ENCODE results near the gene STEAP1B. TPM values are rescaled to one million over a fixed set of nuclear protein-coding genes. Genes with fewer than 3 reads are reported as not detected.

The STEAP1B gene
- total RNA-seq, 1 experiment from 2014 or later = 0.27 TPM

DNA sequence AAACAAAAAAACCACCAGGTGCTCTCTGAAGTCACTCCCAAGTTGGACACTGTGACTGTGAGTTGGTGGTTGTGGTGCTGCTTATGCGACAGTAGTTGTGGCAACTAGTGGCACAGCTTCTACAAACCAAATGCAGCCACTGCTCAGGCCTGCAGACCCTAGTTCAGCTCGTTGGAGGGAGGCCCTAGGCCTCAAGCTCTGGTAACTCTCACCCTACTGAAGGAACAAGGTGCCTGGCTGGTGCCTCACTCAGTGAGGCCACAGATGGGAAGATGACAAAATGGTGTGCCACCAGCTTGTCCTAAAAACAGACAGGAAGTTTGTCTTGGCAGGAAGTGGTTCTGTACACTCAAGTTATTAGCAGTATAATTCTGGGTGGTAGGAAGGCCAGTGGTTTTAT is 97.7 kb downstream of the STEAP1B start:
- no TSS peak for BruUV-seq (replicated peaks)
- no peaks in the 10 kb centered on the region for H3K36me3 ChIP-seq (ENCODE audit: control insufficient read depth in 1 of 2, insufficient read depth in 2 of 2, low read length in 2 of 2)
- H2AFZ ChIP-seq (ENCODE audit: low read depth, low read length, poor library complexity, severe bottlenecking) = no peak overlapping the region
- no peak overlapping the region for H3K27ac ChIP-seq (ENCODE audit: low read depth, low read length)
- ChIA-PET CTCF (no interaction called here), POLR2A (no interaction called here), RAD21 (ENCODE audit: low non-redundant PET in 1 of 2, low total read pairs in 2 of 2, uncharacterized antibody in 2 of 2, unreplicated experiment in 2 of 2) (no interaction called here)
- no peaks in the 10 kb centered on the region for H4K20me1 ChIP-seq (ENCODE audit: insufficient read depth)
- H3K4me2 ChIP-seq (ENCODE audit: low read length) = no peak overlapping the region
- no peak overlapping the region for H3K9ac ChIP-seq (ENCODE audit: low read length)
- H3K27me3 ChIP-seq (ENCODE audit: insufficient read depth, low read length) = no peaks in the 10 kb centered on the region
- no peak overlapping the region for H3K4me3 ChIP-seq (replicated peaks in 1 of 2; ENCODE audit: low read depth in 1 of 2, low read length in 2 of 2)
- no peak for ATAC-seq
- intact Hi-C loops (cut with micrococcal nuclease) = no loop called here
- H3K9me3 ChIP-seq (ENCODE audit: control insufficient read depth in 1 of 2, insufficient read depth in 1 of 2, low read depth in 1 of 2, low read length in 2 of 2) = no peaks in the 10 kb centered on the region
- no peak for DNase-seq (ENCODE audit: low read depth, low spot score)
- no peak for TF ChIP-seq JUND (IDR thresholded peaks at IDR 0.05)
- TF ChIP-seq ELF1 (IDR thresholded peaks at IDR 0.05; ENCODE audit: borderline replicate concordance, low read depth) = no peak
- no peak for TF ChIP-seq ZNF274 (IDR thresholded peaks at IDR 0.05; ENCODE audit: low read depth, low read length)
- no peak for TF ChIP-seq SP1 (IDR thresholded peaks at IDR 0.05; ENCODE audit: low read depth)
- no peak for TF ChIP-seq CBX3 (IDR thresholded peaks at IDR 0.05; ENCODE audit: low read depth)
- no peak for TF ChIP-seq EZH2phosphoT487 (IDR thresholded peaks at IDR 0.05; ENCODE audit: borderline replicate concordance)
- TF ChIP-seq TCF7L2 (IDR thresholded peaks at IDR 0.05; ENCODE audit: borderline replicate concordance, extremely low read depth, insufficient read depth, insufficient read length) = no peak
- H3K4me1 ChIP-seq (ENCODE audit: control insufficient read depth in 1 of 2, insufficient read depth in 2 of 2, low read length in 2 of 2) = no peaks in the 10 kb centered on the region; a peak in 1 of 4 replicates
- H3K9me2 ChIP-seq (ENCODE audit: insufficient read depth) = no peaks in the 10 kb centered on the region
- H3K79me2 ChIP-seq (ENCODE audit: insufficient read depth, low read length) = no peaks in the 10 kb centered on the region

GRCh38 chr7:22400936-22401553 is 98.9 kb downstream of the STEAP1B start:
- Histone ChIP-seq H4K20me1 (ENCODE audit: insufficient read depth) (no peaks in the 10 kb centered on the region), H3K4me2 (ENCODE audit: low read length) (no peak overlapping the region), H3K9me3 (ENCODE audit: control insufficient read depth in 1 of 2, insufficient read depth in 1 of 2, low read depth in 1 of 2, low read length in 2 of 2) (no peaks in the 10 kb centered on the region), H3K36me3 (ENCODE audit: control insufficient read depth in 1 of 2, insufficient read depth in 2 of 2, low read length in 2 of 2) (no peaks in the 10 kb centered on the region), H3K27ac (ENCODE audit: low read depth, low read length) (no peak overlapping the region), H2AFZ (ENCODE audit: low read depth, low read length, poor library complexity, severe bottlenecking) (no peak overlapping the region), H3K27me3 (ENCODE audit: insufficient read depth, low read length) (no peaks in the 10 kb centered on the region), H3K4me1 (ENCODE audit: control insufficient read depth in 1 of 2, insufficient read depth in 2 of 2, low read length in 2 of 2) (no peaks in the 10 kb centered on the region; a peak in 1 of 4 replicates), H3K9me2 (ENCODE audit: insufficient read depth) (no peaks in the 10 kb centered on the region), H3K9ac (ENCODE audit: low read length) (no peak overlapping the region), H3K4me3 (replicated peaks in 1 of 2; ENCODE audit: low read depth in 1 of 2, low read length in 2 of 2) (no peak overlapping the region), H3K79me2 (ENCODE audit: insufficient read depth, low read length) (no peaks in the 10 kb centered on the region)
- DNase-seq (ENCODE audit: low read depth, low spot score) (no peak), ATAC-seq (no peak)
- ChIA-PET POLR2A (no interaction called here), RAD21 (ENCODE audit: low non-redundant PET in 1 of 2, low total read pairs in 2 of 2, uncharacterized antibody in 2 of 2, unreplicated experiment in 2 of 2) (no interaction called here), CTCF (no interaction called here)
- intact Hi-C loops (cut with micrococcal nuclease) = no loop called here
- TF ChIP-seq EGR1 (IDR thresholded peaks at IDR 0.05; ENCODE audit: low read depth) (no peak), SP1 (IDR thresholded peaks at IDR 0.05; ENCODE audit: low read depth) (no peak), EZH2phosphoT487 (IDR thresholded peaks at IDR 0.05; ENCODE audit: borderline replicate concordance) (no peak), CTCF (IDR thresholded peaks at IDR 0.05 in 2 of 3, conservative IDR thresholded peaks at IDR 0.05 in 1 of 3; ENCODE audit: borderline replicate concordance in 1 of 3, insufficient read depth in 1 of 3, low read depth in 2 of 3, low read length in 2 of 3) (no peak)
- BruUV-seq (replicated peaks) = no TSS peak

All from HCT116 (cell line).